Upper lobe of left lung (tissue), 6 donors: ENCODE results near the gene OR11L1. TPM values are rescaled to one million over a fixed set of nuclear protein-coding genes. Genes with fewer than 3 reads are reported as not detected.
A peak's percentile ranks its signal among the peaks of the same experiment; 100 is the strongest.

Experiments
- ATAC-seq, 2 donors: fragments of 200-7000 bp; cut with Tn5 transposase; one replicate each; pipeline ENCODE4 v1.9.1; 2022; ENCODE audit warnings: mild to moderate bottlenecking in 2 of 2, moderate library complexity in 2 of 2; ENCODE audit not compliant: low FRiP score in 2 of 2
- DNase-seq, 2 donors: peaks; one replicate each; pipeline ENCODE4 v3.0.0-alpha.2; 2019 to 2020
- H3K27ac ChIP-seq, 4 donors: fragments of 200-600 bp; sonication (generic); one replicate each; pipeline ENCODE4 v1.5.1; 2016 to 2019
- H3K27me3 ChIP-seq, 4 donors: fragments of 200-600 bp; sonication (generic); one replicate each; pipeline ENCODE4 v1.5.1; 2017 to 2019
- H3K36me3 ChIP-seq, 4 donors: fragments of 200-600 bp; sonication (generic); one replicate each; pipeline ENCODE4 v1.5.1; 2016 to 2019
- H3K4me1 ChIP-seq, 4 donors: fragments of 200-600 bp; sonication (generic); one replicate each; pipeline ENCODE4 v1.5.1; 2018 to 2019
- H3K4me3 ChIP-seq, 4 donors: fragments of 200-600 bp; sonication (generic); one replicate each; pipeline ENCODE4 v1.5.1; 2017 to 2019; ENCODE audit warnings: mild to moderate bottlenecking in 2 of 4, moderate library complexity in 1 of 4
- H3K9me3 ChIP-seq, 4 donors: fragments of 200-600 bp; sonication (generic); one replicate each; pipeline ENCODE4 v1.5.1; 2018 to 2019
- CTCF ChIP-seq, 6 experiments: fragments of 450-650 bp in 4 of 6; fragments of 200-600 bp in 2 of 6; sonication (generic) in 2 of 6; IDR thresholded peaks; one replicate each; pipeline ENCODE4 v1.5.1; 2016 to 2019; ENCODE audit warnings: antibody characterized with exemption in 6 of 6
- EP300 ChIP-seq, 4 donors: sonication (generic); formaldehyde crosslinking; IDR thresholded peaks; one replicate each; pipeline ENCODE4 v1.5.1; 2017; ENCODE audit warnings: antibody characterized with exemption in 4 of 4, control low read depth in 2 of 4
- POLR2A ChIP-seq, 4 donors: fragments of 450-650 bp; IDR thresholded peaks; one replicate each; pipeline ENCODE4 v1.5.1; 2016 to 2017; ENCODE audit warnings: antibody characterized with exemption in 4 of 4, mild to moderate bottlenecking in 2 of 4
- POLR2AphosphoS5 ChIP-seq, 2 donors: sonication (generic); formaldehyde crosslinking; IDR thresholded peaks; one replicate each; pipeline ENCODE4 v1.5.1; 2017; ENCODE audit warnings: antibody characterized with exemption in 2 of 2
- WGBS, 2 donors: methylation state at CpG; one replicate each; pipeline ENCODE4 v1.1.5; 2017 to 2018; 5-methylcytosine and 5-hydroxymethylcytosine counted together
- total RNA-seq, 6 donors: library from RNA; depleted of rRNA in 4 of 6; stranded (reverse); fragments of >200 nt in 4 of 6; gene quantifications; one replicate each; pipeline versions ENCODE4 v1.1.0 to v1.2.1, GENCODE V29; 2016 to 2021
- donor health status: DM: no; HTN: no; CAD: no; lungs with moderate emphysema.
- donor health status: DM: no; HTN: yes; CAD: no; lungs with severe emphysema.

OR11L1 gene
- total RNA-seq = not detected

GRCh38 chr1:247841796-247842195 is at the start of gene OR11L1:
OR11L1 (minus strand) TSS chr1:247841896; CDS start chr1:247841896, 0 bp downstream.
- Histone ChIP-seq H3K36me3 (no peaks in the 10 kb centered on the region), H3K4me3 (no peak within 1 kb of the TSS), H3K4me1 (no peaks in the 10 kb centered on the region), H3K9me3 (no peaks in the 10 kb centered on the region), H3K27ac (no peak within 1 kb of the TSS), H3K27me3 (no peaks in the 10 kb centered on the region)
- DNase-seq (no peak), ATAC-seq (no peak)
- TF ChIP-seq POLR2AphosphoS5 (IDR thresholded peaks at IDR 0.05) (no peak), EP300 (IDR thresholded peaks at IDR 0.05) (no peak), POLR2A (IDR thresholded peaks at IDR 0.05) (no peak)
- 93 to 96% methylated on average over 2 of the region's 2 CpGs for WGBS, 2 donors

- no peak for DNase-seq
- no peak for ATAC-seq
- Histone ChIP-seq H3K9me3 (no peaks in the 10 kb centered on the region), H3K36me3 (no peaks in the 10 kb centered on the region), H3K27me3 (no peaks in the 10 kb centered on the region), H3K4me3 (no peak overlapping the region), H3K27ac (no peak overlapping the region), H3K4me1 (no peaks in the 10 kb centered on the region)
- 91 to 92% methylated on average over 10 of the region's 10 CpGs for WGBS, 2 donors
- TF ChIP-seq POLR2A (IDR thresholded peaks at IDR 0.05) = no peak
- TF ChIP-seq EP300 (IDR thresholded peaks at IDR 0.05) = no peak
- no peak for TF ChIP-seq POLR2AphosphoS5 (IDR thresholded peaks at IDR 0.05)
- TF ChIP-seq CTCF (IDR thresholded peaks at IDR 0.05) = no peak
These were observed 43.2 kb upstream of the OR11L1 start for GRCh38 chr1:247884797-247885413.

- no peaks in the 10 kb centered on the region for H3K4me1 ChIP-seq
- no peaks in the 10 kb centered on the region for H3K9me3 ChIP-seq
- DNase-seq (no peak), ATAC-seq (no peak)
- H3K27me3 ChIP-seq = no peaks in the 10 kb centered on the region
- no peak overlapping the region for H3K4me3 ChIP-seq
- TF ChIP-seq POLR2A (IDR thresholded peaks at IDR 0.05) (no peak), POLR2AphosphoS5 (IDR thresholded peaks at IDR 0.05) (no peak), CTCF (IDR thresholded peaks at IDR 0.05) (no peak), EP300 (IDR thresholded peaks at IDR 0.05) (no peak)
- no peak overlapping the region for H3K27ac ChIP-seq
- 84 to 89% methylated on average over 9 of the region's 9 CpGs for WGBS, 2 donors
- no peaks in the 10 kb centered on the region for H3K36me3 ChIP-seq
These were observed 41.6 kb upstream of the OR11L1 start for GRCh38 chr1:247883346-247883745.

GRCh38 chr1:247865416-247865815 is 23.7 kb upstream of the OR11L1 start:
- H3K27me3 ChIP-seq = no peaks in the 10 kb centered on the region
- H3K9me3 ChIP-seq = no peaks in the 10 kb centered on the region
- no peak for TF ChIP-seq EP300 (IDR thresholded peaks at IDR 0.05)
- no peak for TF ChIP-seq POLR2A (IDR thresholded peaks at IDR 0.05)
- TF ChIP-seq POLR2AphosphoS5 (IDR thresholded peaks at IDR 0.05) = no peak
- no peak for TF ChIP-seq CTCF (IDR thresholded peaks at IDR 0.05)
- WGBS, 2 donors = 67 to 80% methylated on average over 6 of the region's 6 CpGs
- peaks cover 0 to 42% (median 0%) of the 10 kb centered on the region in 4 donors for H3K36me3 ChIP-seq
- no peak overlapping the region for H3K27ac ChIP-seq
- no peak overlapping the region for H3K4me3 ChIP-seq
- DNase-seq (no peak), ATAC-seq (no peak)
- no peaks in the 10 kb centered on the region for H3K4me1 ChIP-seq

- H3K27ac ChIP-seq = no peak overlapping the region
- no peak for TF ChIP-seq CTCF (IDR thresholded peaks at IDR 0.05)
- TF ChIP-seq EP300 (IDR thresholded peaks at IDR 0.05) = no peak
- TF ChIP-seq POLR2A (IDR thresholded peaks at IDR 0.05) = no peak
- TF ChIP-seq POLR2AphosphoS5 (IDR thresholded peaks at IDR 0.05) = no peak
- no peaks in the 10 kb centered on the region for H3K9me3 ChIP-seq
- no peaks in the 10 kb centered on the region for H3K27me3 ChIP-seq
- H3K4me3 ChIP-seq = no peak overlapping the region
- WGBS, 2 donors = 84 to 87% methylated on average over 17 of the region's 17 CpGs
- no peaks in the 10 kb centered on the region for H3K4me1 ChIP-seq
- peaks cover 0 to 35% (median 0%) of the 10 kb centered on the region in 4 donors for H3K36me3 ChIP-seq
- peak in 1 of 2 donors; percentile 42 for ATAC-seq
- peak in 1 of 2 donors; percentile 59 for DNase-seq
These were observed 22.9 kb upstream of the OR11L1 start for GRCh38 chr1:247864644-247865043.
